RKO (cell line): Measurements from ENCODE around the gene INPP4B.
A peak's percentile ranks its signal among the peaks of the same experiment; 100 is the strongest.

Experiments used
- DNase-seq: peaks from one replicate; pipeline ENCODE4 v3.0.0-alpha.2; 2016; ENCODE audit warnings: low spot score

Gene INPP4B

GRCh38 chr4:142128529-142128928 lies 717.6 kb downstream of the INPP4B start:
- no peak for DNase-seq

GRCh38 chr4:142126890-142127497 lies 719.1 kb downstream of the INPP4B start:
- DNase-seq, result peak; percentile 68

- DNase-seq, result no peak
These were observed 721.2 kb downstream of the INPP4B start for GRCh38 chr4:142124874-142125273.

- DNase-seq, result no peak
These were observed 724.4 kb downstream of the INPP4B start for GRCh38 chr4:142121448-142122350.

GRCh38 chr4:142120921-142121320 lies 725.2 kb downstream of the INPP4B start:
- DNase-seq, result no peak

- DNase-seq, result no peak
These were observed 733.6 kb downstream of the INPP4B start for GRCh38 chr4:142112451-142112850.

GRCh38 chr4:142110136-142110535 lies 736.0 kb downstream of the INPP4B start:
- no peak for DNase-seq

GRCh38 chr4:142104041-142104440 lies 742.1 kb downstream of the INPP4B start:
- no peak for DNase-seq

- DNase-seq, result no peak
These were observed 744.7 kb downstream of the INPP4B start for GRCh38 chr4:142101401-142101800.

GRCh38 chr4:142100941-142101340 lies 745.2 kb downstream of the INPP4B start:
- DNase-seq, result no peak

GRCh38 chr4:142098900-142099545 lies 747.1 kb downstream of the INPP4B start:
- DNase-seq, result no peak

GRCh38 chr4:142098380-142098779 lies 747.7 kb downstream of the INPP4B start:
- DNase-seq, result no peak

GRCh38 chr4:142097015-142097414 lies 749.1 kb downstream of the INPP4B start:
- no peak for DNase-seq

- DNase-seq, result peak; percentile 83
These were observed 750.1 kb downstream of the INPP4B start for GRCh38 chr4:142095886-142096605.

- DNase-seq, result no peak
These were observed 753.2 kb downstream of the INPP4B start for GRCh38 chr4:142092941-142093340.

GRCh38 chr4:142091691-142092182 lies 754.4 kb downstream of the INPP4B start:
- peak; percentile 18 for DNase-seq

- peak; percentile 18 for DNase-seq
These were observed 755.0 kb downstream of the INPP4B start for GRCh38 chr4:142091085-142091513.

- DNase-seq, result no peak
These were observed 757.2 kb downstream of the INPP4B start for GRCh38 chr4:142088906-142089305.

- DNase-seq, result no peak
These were observed 760.4 kb downstream of the INPP4B start for GRCh38 chr4:142085513-142086292.

- DNase-seq, result no peak
These were observed 762.8 kb downstream of the INPP4B start for GRCh38 chr4:142083264-142083663.

- DNase-seq, result no peak
These were observed 765.1 kb downstream of the INPP4B start for GRCh38 chr4:142081025-142081424.
